IPS-20b (cell line): ENCODE data around the gene EYS.

Experiments used
- H3K27ac ChIP-seq: one replicate; pipeline ENCODE4 v1.5.1; 2013; ENCODE audit warnings: low read length
- H3K27me3 ChIP-seq: 2 replicates; pipeline ENCODE4 v1.6.1; 2013; ENCODE audit warnings: mild to moderate bottlenecking, low read length, inconsistent platforms; ENCODE audit not compliant: insufficient read depth
- H3K36me3 ChIP-seq: 2 replicates; pipeline ENCODE4 v1.6.1; 2013; ENCODE audit warnings: low read depth, mild to moderate bottlenecking, inconsistent platforms, low read length, moderate library complexity; ENCODE audit not compliant: insufficient read depth
- H3K4me1 ChIP-seq: 2 replicates; pipeline ENCODE4 v1.6.1; 2013; ENCODE audit warnings: mild to moderate bottlenecking, control low read depth, inconsistent platforms, low read length, moderate library complexity; ENCODE audit not compliant: insufficient read depth
- H3K4me3 ChIP-seq: 2 replicates; pipeline ENCODE4 v1.5.1; 2013; ENCODE audit warnings: mild to moderate bottlenecking, low read length, inconsistent platforms
- H3K9ac ChIP-seq: 2 replicates; pipeline ENCODE4 v1.6.1; 2013; ENCODE audit warnings: low read depth, mild to moderate bottlenecking, inconsistent platforms, low read length, moderate library complexity
- H3K9me3 ChIP-seq: 2 replicates; pipeline ENCODE4 v1.6.1; 2013; ENCODE audit warnings: mild to moderate bottlenecking, low read depth, low read length, inconsistent platforms; ENCODE audit not compliant: insufficient read depth

Gene EYS

DNA sequence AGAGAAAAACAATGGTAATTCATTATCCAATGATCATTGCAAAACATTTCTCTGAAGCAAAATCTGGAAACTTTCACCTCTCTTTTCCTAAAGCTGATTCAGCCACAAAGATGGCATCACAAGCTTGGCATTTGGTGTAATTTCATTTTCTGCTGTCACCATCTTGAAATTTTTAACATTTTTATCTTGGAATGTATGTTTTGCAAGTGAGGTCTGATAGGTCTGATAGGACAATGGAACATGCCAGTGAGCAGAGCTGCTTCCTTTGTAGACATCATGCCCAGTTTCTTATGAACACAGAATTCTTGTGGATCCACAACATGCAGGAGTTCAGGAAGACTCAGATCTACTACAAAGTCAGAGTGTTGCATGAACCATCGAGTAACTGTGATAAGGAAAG is 969.6 kb downstream of the EYS start:
- H3K27me3 ChIP-seq = no peaks in the 10 kb centered on the region
- H3K27ac ChIP-seq = no peak overlapping the region
- no peak overlapping the region for H3K4me3 ChIP-seq
- H3K9ac ChIP-seq = no peak overlapping the region
- no peaks in the 10 kb centered on the region for H3K9me3 ChIP-seq
- no peaks in the 10 kb centered on the region for H3K36me3 ChIP-seq
- no peaks in the 10 kb centered on the region for H3K4me1 ChIP-seq

DNA sequence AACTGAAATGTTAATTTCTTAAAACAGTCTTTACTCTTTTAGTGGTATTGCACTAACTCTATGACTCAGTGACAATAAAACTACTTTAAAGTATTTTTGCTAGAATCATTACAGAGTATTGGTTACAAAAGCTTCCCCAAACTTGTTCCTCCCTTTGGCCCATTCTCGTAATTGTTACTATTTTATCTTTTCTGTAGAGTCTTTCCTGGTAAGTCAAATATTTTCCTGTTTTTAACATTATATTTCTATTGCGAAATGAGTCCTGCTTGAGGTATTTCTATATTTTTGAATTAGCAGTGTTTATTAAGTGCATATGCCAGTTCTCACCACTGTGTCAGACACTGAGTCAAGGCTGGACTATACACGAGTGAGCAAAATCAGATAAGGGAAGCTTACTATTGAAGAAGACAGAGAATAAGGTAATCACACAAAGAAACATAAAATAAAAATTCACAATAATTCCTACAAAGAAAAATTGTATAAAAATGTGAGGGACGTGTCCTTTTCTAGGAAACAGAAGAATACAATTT is 970.5 kb downstream of the EYS start:
- H3K27me3 ChIP-seq = no peaks in the 10 kb centered on the region
- H3K9me3 ChIP-seq = no peaks in the 10 kb centered on the region
- H3K4me3 ChIP-seq = no peak overlapping the region
- H3K9ac ChIP-seq = no peak overlapping the region
- H3K36me3 ChIP-seq = no peaks in the 10 kb centered on the region
- no peak overlapping the region for H3K27ac ChIP-seq
- H3K4me1 ChIP-seq = no peaks in the 10 kb centered on the region

DNA sequence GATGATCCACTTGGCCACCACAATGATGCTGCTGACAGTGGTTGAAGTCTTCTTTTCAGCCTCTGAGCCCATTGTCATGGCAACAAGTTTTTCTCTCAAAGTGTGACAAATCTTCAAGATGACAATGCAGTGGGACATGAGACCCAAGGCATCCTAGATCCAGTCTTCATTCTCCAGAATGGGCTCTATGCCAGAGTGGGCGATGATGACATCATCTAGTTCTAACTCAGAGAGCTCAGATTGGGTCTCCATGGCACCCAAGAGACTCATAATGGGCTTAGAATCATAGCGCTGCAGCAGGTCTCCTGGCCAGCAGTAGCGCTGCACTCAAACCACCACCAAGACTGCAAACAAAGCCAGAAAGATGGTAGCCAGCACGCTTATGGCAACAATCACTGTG is 973.6 kb downstream of the EYS start:
- no peaks in the 10 kb centered on the region for H3K36me3 ChIP-seq
- no peak overlapping the region for H3K9ac ChIP-seq
- no peaks in the 10 kb centered on the region for H3K27me3 ChIP-seq
- no peaks in the 10 kb centered on the region for H3K9me3 ChIP-seq
- H3K4me1 ChIP-seq = no peaks in the 10 kb centered on the region
- H3K27ac ChIP-seq = no peak overlapping the region
- no peak overlapping the region for H3K4me3 ChIP-seq

DNA sequence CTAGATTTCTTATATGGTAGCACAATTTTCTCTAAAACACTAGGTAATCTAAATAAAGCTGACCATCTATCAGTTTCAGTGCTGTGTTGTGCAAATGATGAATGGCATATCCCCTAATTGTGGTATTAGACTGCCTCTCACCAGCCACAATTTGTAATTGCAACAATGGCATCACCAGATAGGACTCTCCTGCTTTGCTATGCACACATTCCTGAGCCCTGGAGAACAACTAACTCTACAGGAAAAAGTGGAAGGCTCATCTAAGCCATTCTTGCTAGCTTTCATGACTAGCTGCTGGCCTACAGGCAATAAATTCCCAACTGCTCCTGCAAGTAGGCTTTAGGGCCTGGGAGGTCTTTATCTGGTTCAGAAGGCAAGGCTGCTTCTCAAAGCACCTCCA is 974.1 kb downstream of the EYS start:
- Histone ChIP-seq H3K9ac (no peak overlapping the region), H3K27me3 (no peaks in the 10 kb centered on the region), H3K4me3 (no peak overlapping the region), H3K9me3 (no peaks in the 10 kb centered on the region), H3K36me3 (no peaks in the 10 kb centered on the region), H3K27ac (no peak overlapping the region), H3K4me1 (no peaks in the 10 kb centered on the region)

DNA sequence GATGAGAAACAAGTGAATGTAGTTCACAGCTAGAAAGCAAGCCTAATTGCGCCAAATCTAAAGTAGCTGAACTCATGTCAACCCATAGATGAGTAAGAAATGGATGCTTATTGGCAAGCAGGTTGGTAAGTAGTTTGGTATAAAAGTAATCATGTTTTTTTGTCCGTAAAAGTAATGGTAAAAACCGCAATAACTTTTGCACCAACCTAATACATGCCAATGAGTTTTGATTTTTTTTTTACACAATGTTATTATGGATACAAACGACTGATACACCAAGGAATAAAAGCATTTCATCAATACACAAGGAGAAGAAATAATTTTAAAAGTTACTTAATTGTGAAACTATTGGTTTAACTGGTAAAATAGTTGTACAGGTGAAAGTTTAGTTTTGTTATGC is 977.5 kb downstream of the EYS start:
- H3K27me3 ChIP-seq = no peaks in the 10 kb centered on the region
- no peaks in the 10 kb centered on the region for H3K36me3 ChIP-seq
- no peak overlapping the region for H3K4me3 ChIP-seq
- H3K27ac ChIP-seq = no peak overlapping the region
- H3K4me1 ChIP-seq = no peaks in the 10 kb centered on the region
- H3K9me3 ChIP-seq = no peaks in the 10 kb centered on the region
- no peak overlapping the region for H3K9ac ChIP-seq

DNA sequence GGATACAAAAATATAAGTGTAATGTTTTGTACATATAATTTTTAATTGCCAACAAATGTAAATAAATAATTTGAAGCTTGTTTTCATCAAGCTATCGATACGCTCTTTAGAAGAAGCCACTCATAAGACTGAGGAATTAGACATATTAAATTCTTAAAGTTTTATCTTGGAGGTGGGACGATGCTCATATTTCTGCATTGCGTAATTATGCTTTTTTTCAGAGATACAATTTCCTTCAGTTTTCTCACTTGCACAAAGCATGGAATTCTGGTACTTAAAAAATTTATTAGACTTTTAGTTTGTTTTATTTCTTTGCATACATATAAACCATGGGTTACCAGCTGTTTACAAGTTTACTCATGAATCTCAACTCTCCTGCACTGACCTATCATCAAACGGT is 980.0 kb downstream of the EYS start:
- Histone ChIP-seq H3K9me3 (no peaks in the 10 kb centered on the region), H3K36me3 (no peaks in the 10 kb centered on the region), H3K4me1 (no peaks in the 10 kb centered on the region), H3K27me3 (no peaks in the 10 kb centered on the region), H3K4me3 (no peak overlapping the region), H3K27ac (no peak overlapping the region), H3K9ac (no peak overlapping the region)

DNA sequence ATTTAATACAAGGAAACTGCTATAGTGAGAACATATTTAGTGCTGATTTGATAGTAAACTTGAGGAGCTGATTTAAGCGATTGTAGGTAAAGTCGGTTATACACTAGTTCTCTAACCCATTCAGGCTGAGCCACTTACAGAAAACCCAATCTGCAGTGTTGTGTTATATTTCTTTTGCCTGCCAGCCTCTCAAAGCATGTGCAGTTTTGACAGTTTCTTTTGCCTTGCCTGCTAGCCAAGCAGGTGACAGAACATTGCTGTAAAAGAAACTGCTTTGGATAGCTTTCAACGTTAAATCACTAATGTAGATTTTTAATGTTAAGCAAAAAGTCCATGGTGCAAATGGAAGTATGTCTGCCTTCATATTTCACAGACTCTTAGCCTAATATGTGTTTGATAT is 982.9 kb downstream of the EYS start:
- H3K9me3 ChIP-seq = no peaks in the 10 kb centered on the region
- H3K27ac ChIP-seq = no peak overlapping the region
- no peaks in the 10 kb centered on the region for H3K36me3 ChIP-seq
- no peak overlapping the region for H3K9ac ChIP-seq
- no peaks in the 10 kb centered on the region for H3K27me3 ChIP-seq
- no peak overlapping the region for H3K4me3 ChIP-seq
- H3K4me1 ChIP-seq = no peaks in the 10 kb centered on the region

DNA sequence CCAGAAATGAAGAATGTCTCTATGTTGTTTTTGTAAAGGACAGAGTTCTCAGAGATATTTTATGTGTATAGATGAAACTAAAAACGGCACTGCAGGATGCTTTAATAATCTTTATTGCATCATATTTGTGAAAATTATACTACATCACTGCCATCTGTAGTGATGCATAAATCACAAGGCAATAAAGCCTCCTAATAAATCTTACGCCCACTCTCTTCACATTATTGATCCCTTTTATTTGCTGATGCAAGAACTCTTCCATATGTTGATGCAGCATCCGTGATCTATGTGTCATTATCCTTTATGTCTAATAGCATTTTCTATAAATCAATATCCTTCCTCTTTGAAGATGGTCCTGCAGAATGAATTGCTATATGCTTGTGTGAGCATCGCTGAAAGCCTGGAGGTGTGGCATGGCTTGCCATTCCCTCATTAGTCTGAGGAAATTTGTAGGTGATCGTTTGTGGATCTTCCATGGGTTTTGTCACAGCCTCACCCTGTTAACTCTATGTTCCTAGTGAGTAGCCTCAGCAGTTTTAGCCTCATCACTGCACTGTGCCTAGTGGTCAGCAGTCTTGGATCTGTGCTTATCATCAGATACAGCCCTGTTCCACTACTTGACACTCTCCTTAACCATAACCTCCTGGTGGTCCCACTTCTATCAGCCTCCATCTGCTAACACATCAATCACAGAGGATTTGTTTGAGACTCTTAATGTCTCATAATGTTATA is 983.5 kb downstream of the EYS start:
- H3K9me3 ChIP-seq = no peaks in the 10 kb centered on the region
- no peak overlapping the region for H3K4me3 ChIP-seq
- H3K27me3 ChIP-seq = no peaks in the 10 kb centered on the region
- no peaks in the 10 kb centered on the region for H3K36me3 ChIP-seq
- no peak overlapping the region for H3K27ac ChIP-seq
- H3K4me1 ChIP-seq = no peaks in the 10 kb centered on the region
- H3K9ac ChIP-seq = no peak overlapping the region

DNA sequence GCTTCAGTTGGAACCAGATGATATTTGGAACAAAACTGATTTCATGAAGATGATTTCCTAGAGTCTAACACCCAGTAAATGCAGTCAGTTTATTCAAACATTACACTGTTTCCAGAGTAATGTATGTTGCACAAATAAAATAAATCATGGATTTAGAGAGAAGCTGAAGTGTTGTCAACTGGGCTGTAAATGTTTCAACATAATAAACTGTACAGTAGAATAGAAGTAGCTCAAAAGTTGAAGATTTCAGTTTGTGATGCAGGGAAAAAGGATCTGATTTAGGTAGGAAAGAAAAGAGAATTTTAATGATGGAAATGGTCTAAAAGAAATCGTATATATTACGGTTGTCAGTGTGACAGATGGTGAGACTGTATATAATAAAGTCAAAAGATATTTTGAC is 985.2 kb downstream of the EYS start:
- Histone ChIP-seq H3K9ac (no peak overlapping the region), H3K9me3 (no peaks in the 10 kb centered on the region), H3K4me1 (no peaks in the 10 kb centered on the region), H3K27ac (no peak overlapping the region), H3K4me3 (no peak overlapping the region), H3K36me3 (no peaks in the 10 kb centered on the region), H3K27me3 (no peaks in the 10 kb centered on the region)

DNA sequence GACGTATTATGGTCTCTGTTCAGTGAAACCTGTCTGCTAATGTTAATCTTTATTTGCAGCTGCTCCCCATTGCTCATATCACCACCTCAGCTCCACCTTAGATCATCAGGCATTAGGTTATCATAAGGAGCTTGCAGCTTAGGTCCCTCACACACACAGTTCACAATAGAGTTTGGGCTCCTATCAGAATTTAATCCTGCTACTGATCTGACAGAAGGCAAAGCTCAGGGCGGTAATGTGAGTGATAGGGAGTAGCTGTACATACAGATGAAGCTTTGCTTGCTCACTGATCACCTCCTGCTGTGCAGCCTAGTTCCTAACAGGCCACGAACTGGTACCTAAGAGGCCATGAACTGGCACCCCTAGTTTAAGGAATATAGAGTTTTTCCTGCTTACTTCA is 989.7 kb downstream of the EYS start:
- H3K4me1 ChIP-seq = no peaks in the 10 kb centered on the region
- H3K4me3 ChIP-seq = no peak overlapping the region
- H3K27me3 ChIP-seq = no peaks in the 10 kb centered on the region
- H3K27ac ChIP-seq = no peak overlapping the region
- no peak overlapping the region for H3K9ac ChIP-seq
- no peaks in the 10 kb centered on the region for H3K9me3 ChIP-seq
- no peaks in the 10 kb centered on the region for H3K36me3 ChIP-seq

DNA sequence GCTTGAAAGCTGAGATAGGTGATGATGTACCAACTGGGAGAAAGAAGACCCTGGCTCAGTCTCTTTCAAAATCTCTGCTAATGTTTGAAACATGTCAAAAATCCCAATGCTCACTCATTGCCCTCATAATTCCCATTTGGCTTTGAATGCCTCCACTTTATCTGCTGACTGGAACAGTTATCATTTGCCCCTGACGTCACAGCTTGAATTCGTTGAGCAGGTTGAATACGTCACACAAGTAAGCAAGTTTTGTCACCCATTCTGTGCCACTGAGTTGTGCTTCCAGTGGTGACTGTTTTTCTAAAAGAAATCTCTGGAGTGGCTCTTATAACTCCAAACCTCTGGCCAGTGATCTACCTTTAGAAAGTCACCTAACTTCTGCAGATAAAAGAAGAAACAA is 991.4 kb downstream of the EYS start:
- Histone ChIP-seq H3K27ac (no peak overlapping the region), H3K36me3 (no peaks in the 10 kb centered on the region), H3K4me1 (no peaks in the 10 kb centered on the region), H3K9me3 (no peaks in the 10 kb centered on the region), H3K4me3 (no peak overlapping the region), H3K9ac (no peak overlapping the region), H3K27me3 (no peaks in the 10 kb centered on the region)

DNA sequence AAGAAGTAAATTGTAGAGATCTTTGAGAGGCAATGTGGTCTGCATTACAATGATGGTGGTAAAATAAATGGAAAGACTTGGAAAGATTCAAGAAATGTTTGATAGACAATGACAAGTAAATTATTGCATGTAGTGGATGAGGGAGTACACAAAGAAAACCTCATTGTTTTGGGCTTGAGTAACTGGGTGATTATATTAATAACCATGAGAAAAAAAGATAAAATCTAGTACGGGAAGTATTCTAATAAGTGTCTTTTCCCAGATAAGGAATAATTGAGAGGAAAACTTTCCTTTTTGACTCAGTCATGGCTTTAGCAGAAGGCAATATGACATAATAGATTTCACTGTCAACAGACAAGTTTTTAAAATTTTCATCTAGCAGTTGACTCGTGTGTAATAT is 993.0 kb downstream of the EYS start:
- H3K27me3 ChIP-seq = no peaks in the 10 kb centered on the region
- no peaks in the 10 kb centered on the region for H3K9me3 ChIP-seq
- H3K9ac ChIP-seq = no peak overlapping the region
- H3K27ac ChIP-seq = no peak overlapping the region
- no peak overlapping the region for H3K4me3 ChIP-seq
- no peaks in the 10 kb centered on the region for H3K4me1 ChIP-seq
- no peaks in the 10 kb centered on the region for H3K36me3 ChIP-seq
